ENCODE data around the gene PPP1CA.

PPP1CA gene

DNA sequence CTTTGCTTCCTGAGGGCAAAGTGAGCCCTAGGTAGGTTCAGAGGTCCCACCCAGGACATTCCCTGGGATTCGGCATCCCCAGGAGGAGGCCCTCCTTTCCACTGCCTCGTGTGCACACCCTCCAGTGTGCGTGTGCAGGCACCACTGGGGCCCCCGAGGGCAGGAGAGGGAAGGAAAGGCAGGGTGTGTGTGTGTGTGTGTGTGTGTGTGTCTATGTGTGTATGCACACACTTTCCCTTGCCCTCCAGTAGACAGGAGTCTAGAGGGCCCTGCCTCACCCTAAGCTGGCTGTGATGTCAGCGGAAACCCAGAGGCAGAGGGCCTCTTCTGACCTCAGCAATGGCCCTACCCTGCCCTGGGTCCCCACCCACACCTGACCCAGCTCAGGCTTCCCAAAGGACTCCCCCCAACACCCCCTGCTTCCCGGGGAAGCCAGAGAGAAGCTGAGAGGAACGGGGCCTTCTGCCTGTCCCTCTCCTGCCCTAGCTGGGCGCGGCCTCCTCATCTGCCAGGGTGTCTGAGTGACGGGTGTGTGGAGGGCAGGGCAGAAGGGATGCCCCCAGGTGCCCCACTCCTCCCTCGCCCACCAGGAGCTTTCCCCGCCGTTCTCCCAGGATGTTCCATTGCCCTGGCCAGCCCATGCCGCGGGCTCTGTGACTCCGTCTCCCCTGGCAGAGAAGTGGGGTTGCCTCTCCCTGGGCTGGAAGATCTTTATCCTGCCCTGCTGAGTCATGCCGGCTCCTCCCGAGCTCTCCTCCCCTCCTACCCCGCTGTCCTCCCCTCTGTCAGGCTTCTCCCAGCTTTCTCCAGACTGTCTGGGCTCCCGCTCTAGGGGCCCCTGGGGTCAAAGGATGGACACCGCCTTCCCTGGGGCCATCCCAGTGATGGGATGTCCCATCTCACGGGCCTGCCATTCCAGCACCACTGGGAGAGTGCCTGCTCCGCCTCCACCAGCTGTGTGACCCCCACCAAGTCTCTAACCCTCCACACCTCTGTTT lies 22.3 kb downstream of the PPP1CA start:
- no peak for DNase-seq

DNA sequence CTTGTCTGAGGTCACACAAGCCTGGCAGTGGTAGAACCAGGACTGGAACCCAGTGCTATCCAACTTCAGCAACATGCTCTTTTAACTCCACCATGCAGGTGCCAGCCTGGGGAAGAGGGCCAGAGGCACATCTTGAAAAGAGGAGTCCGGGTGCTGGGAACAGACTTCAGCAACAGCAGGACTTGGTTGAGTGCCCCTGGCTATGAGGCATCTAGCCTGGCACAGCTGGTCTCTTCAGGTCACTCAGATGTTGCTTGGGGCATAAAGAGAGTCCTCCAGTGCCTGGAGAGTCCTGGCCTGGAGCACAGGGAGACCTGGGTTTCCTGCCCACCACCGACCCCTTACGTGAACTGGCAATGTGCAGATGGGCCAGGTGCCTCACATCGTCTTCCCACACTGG lies 23.1 kb downstream of the PPP1CA start:
- no peak for DNase-seq

DNA sequence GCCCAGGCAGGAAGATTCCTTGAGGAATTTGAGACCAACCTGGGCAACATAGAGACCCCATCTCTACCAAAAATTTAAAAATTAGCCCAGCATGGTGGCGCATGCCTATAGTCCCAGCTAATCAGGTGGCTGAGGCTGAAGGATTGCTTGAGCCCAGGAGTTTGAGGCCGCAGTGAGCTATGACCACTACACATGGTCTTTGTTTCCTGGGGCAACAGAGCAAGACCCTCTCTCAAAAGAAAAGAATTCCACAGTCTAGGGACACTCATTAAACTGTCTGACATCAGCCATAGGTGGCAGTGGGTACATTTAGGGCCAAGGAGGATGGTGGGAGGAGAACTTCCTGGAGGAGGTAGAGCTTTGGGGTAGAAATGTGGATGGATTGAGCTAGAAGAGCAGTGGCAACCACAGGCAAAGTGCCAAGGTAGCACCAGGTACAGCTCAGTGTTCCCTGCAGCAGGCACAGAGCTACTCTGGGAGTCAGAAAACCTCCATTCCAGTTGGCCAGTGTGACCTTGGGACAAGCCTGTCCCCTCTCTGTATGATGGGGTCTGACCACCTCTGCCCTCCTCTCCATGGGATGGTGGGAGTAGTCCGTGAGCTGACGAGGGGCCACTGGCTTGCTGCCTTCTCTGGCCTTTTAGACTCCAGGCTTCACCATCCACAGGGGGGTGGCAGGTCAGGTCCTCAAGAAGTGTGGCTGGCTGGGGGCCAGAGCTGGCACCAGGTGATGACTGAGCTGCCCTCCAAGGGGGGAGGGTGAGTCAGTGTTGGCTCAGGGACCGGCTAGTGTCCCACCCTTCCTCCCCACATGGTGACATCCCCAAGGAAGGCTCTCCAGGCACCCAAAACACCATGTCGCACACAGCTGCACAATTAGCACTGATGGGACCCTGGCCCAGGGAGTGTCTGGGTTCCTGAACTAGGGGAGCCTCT lies 24.5 kb downstream of the PPP1CA start:
- DNase-seq: no peak

DNA sequence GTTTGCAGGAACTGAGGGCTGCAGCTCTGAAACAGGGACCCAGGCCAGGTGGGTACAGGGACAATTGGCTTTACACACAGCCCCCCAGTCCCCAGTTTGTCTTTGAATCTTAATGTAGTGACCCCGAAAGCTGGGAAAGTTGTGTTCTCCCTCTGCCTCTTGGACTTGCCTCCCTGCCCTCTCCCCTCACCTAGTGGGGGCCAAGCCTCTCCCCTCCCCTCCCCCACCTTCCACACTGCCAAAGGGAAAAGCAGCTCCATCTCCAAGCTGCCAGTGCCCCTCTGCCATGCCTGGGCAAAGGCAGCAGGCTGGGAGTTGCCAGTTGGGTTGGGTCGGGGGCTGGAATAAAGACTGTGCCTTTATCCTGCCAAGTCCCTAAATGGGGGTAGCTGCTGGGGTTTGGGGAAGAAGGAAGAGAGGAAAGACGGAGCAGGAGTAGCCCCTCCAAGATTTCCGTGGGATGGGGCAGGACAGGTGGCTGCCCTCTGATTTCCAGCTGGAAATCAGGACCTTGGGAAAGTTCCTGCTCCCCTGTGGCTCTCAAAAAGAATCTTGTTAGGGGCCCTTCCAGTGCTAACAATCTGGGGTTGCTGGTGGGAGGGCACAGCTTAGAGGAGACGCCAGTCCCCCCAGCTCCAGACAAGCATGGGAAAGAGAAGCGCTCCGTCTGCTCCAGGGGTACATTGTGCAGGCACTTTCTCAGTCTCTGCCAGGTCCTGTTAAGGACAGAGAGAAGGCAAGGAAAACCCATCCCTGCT lies 25.4 kb downstream of the PPP1CA start:
- DNase-seq: no peak

DNA sequence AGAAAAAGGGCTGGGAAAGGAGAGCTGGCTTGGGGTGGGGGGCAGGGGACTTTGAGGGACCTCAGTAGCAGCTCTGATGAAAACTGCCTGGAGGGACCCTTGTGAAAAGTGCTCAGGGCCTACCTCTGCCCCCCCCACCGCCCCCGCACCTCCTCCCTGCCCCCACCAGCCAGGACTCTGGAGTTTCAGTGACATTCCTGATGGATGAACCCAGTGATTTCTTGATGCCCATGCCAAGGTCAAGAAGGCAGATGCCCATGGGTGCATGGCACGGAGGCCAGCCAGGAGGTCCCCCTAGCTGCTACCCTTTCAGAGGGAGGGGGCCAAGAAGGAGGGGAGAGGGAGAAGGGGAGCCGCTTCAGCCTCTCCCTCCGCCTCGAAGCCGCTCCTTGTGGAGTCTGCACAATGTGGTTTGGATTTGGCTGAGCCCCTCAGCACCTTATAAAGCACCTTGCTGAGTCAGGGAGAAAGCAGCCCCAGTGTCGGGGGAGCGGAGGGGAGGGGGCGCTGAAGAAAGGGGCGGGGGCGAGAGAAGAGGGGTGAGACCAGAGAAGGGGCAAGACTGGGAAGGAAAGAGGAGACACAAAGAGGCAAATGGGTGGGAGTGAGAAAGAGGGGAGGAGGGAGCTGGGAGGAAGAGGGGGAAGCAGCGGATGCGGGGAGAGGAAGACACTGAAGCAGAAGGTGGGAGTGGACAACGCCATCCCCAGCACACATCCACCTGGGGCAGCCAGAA lies 26.2 kb downstream of the PPP1CA start:
- no peak for DNase-seq

DNA sequence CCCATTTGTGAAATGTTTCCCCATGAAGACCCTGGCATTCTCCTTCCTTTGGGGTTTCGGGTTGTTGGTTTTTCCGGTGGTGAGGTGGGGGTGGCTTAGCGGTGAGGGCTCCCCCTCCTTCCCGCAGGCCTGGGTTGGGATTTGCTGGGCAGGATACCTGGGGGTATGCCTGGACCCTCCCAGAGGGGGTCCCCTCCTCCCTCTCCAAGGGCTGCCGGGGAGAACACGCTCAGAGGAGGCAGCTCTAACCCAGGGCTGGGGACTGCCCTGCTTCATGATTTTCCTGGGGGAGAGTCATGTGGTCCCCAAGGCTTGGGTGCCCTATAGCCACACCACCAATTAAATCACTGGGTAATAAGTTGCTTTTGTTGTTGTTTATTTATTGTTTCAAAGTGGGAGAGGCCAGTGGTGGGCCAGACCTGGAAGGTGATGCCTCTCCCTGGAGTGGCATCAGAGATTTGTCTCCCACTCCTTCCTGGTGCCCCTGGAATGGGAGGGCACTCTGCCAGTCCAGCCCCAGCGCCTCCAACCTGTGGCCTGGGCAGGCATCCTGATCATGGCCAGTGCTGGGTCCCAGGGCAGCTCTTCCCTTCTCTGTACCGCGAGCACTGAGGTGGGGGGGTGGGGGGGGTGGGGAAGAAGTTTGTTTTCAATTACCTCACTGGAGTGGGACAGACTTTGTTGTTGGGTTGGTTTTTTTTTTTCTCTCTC lies 26.9 kb downstream of the PPP1CA start:
- DNase-seq: no peak

DNA sequence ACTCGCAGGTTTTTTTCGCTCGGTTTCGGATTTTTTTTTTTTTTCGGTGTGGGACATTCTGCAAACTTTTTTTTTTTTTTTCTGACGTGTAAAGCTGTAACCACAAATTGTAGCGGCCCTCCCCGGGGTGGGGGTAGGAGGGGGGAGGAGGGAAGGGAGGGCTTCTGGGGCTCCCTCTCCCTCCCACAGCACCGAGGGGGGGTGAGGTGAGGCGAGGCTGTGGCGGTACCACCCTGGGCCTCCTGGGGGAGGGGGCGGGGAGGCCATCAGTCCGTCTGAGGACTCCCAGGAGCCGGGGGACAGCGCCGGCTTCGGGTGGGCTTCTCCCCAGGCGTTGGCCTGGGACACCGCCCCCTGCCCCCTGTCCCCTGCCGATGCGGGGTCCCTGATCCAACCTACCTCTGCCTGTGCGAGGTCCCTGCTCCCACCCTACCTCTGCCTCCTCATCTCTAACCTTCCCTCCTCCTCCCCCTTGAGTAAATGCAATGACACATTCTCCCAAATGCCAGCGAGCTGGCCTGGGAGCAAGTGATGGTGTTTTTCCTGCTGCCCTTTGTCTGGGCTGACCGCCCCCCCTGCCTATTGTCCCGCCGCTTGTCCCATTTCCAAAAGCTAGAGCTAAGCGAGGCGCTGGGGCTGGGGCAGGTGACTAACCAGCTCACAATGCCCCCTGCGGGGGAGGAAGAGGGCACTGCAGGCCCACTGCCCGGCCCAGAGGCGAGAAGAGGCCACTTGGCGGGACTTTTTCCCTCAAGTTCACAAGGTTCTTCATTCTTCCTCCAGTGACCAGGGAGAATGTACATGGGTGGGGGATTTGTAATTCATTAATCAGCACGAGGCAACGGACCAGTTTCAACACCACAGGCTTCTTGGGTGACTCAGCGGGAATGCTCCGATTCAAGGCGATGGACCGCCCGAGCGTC lies 27.7 kb downstream of the PPP1CA start:
- DNase-seq: peak; percentile 81

DNA sequence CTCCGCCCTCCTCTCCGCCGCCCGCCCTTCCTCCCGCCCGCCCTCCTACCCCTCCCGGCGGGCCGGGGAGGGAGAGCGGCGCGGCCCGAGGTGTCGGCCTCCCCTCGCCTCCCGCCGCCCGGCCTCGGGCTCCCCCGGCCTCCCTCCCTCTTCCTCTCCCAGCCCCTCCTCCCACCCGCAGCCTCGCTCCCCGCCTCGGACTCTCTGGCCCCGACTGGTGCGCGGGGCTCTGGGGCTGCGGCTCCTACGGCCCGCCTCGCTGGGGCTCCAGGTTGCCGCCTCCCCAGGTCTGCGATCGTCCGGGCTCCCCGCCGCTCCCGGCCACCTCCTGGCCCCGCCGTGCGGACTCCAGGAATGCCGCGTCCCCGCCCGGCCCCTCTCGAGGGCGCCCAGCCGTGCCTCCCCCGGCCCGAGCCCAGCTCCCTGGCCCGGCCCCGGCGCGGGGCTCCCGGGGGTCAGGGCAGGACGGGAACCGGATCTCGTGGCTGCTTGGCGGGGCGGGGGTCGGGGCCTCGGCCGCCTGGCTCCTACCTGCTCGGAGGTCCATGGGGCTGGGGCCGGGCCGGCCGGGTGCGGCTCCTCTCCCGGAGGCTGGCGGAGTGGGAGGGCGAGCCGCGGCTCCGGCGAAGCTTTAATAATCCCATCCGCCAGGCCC lies 28.5 kb downstream of the PPP1CA start, which contains the start of gene CLCF1:
Gene CLCF1 (minus strand): TSS at position 606 of the 655 bp plus-strand sequence. CDS start 59 bp downstream, at position 547.
- peak; percentile 64 for DNase-seq

DNA sequence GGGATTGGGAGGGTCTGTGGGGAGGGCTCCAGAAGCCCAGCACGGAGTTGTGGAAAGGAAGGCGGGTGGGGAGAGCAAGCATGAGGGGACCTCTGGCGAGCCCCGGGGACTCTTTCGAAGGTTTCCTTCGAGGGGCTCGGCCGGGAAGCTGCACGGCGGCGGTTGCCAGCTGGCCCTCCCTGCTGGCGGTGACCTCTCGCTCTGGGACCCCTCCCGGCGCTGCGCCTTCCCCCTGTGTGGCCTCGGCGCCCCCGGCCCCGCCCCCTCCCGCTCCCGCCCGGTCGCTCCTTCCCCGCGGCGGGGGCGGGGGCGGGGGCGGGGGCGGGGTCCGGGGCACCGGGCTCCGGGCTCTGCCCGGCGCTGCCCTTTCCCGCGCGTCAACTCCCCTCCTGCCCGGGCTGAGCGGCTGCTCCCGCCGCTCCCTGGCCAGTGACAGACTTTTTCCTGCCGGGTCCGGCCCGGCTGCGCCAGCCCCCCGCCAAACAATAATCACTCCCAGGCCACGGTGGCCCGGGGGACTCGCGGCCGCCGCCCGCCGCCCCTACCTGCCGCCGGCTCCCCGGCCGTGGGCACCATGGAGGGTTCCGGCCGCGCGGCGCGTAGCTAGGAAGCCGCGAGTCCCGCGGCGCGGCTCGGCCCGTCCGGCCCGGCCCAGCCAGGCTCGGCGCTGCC lies 29.2 kb downstream of the PPP1CA start:
- no peak for DNase-seq

DNA sequence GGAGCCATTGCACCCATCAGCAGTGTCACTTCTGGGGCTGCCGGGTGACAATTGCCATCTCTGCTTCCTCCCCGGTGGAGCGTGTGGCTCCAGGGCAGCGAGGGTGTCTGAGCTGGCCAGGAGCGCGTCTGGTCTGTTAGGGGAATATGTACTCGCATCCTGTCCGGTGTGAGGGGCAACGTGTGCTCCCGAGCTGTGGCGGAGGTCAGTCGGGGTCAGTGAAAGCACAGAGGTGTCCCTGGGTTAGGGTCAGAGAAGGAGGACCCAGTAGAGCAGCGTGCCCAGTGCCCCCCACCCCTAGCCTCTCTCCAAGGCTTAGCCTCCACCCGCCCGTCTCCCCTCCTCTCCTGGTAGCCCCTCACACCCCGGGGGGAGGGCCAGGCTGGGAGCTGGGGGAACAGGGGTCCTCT lies 29.7 kb downstream of the PPP1CA start:
- DNase-seq: no peak

DNA sequence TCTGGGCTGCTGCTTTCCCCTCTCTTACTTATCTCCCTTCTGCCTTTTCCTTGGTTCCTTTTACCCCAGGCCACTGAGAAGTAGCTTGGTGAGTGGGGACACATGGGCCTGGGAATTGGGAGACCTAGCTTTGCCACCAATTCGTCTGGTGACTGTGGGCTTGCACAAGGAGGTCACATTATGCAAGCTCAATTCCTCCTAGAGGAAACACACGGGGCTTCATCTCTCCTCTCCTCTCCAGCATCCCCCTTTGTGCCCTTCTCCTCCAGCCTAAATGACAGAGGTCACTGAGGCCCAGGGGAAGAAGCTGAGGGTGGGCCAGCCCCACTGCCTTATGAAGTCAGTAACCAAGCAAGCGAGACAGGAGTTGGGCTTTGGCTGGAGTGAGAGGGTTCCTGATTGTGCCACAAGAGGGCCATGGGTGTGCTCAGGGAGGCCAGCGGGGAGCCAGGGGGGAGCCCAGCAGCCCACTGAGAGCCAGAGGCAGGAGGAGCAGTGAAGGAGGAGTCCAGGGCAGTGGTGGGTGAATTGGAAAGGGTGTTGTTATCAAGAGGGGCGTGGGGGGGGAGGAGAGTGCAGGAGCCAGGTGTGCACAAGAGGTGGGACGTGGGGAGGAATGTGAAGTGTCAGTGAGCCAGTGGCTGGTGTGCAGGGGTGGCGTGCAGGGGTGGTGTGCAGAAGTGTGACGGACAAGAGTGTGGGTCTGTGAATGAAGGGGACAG lies 30.3 kb downstream of the PPP1CA start:
- DNase-seq: peak; percentile 49

DNA sequence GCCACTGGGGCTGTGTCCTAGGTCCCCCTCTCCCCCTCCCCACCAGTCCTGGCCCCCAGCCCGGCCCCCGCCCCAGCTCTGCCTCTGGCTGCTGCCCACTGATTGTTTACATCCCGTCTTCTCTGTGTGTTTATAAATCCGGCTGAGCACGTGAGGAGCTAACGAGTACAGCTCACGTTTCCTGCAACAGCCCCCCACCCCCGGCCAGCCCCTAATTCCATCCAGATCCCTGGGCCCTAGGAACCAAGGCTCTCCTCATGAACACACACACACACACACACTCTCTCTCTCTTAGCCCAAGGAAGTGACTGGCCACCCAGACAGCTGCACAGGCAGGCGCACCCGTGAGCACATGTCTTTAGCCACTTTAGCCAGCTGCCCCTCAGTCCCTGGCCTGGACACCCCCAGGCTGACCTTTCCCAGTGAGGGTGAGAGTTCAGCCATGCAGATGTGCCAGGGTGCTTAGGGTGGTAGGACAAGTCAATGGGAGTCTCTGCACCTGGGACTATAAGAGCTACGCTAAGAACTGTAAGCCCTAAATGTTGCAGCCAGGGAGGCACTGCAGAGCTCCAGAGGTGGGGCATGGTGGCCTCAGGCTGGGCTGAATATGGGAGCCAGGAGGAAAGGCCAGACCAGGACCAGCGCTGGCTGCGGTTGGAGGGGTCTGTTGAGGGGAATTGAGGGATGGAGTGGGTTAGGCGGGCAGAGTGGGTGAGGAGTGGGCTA lies 31.1 kb downstream of the PPP1CA start:
- no peak for DNase-seq

DNA sequence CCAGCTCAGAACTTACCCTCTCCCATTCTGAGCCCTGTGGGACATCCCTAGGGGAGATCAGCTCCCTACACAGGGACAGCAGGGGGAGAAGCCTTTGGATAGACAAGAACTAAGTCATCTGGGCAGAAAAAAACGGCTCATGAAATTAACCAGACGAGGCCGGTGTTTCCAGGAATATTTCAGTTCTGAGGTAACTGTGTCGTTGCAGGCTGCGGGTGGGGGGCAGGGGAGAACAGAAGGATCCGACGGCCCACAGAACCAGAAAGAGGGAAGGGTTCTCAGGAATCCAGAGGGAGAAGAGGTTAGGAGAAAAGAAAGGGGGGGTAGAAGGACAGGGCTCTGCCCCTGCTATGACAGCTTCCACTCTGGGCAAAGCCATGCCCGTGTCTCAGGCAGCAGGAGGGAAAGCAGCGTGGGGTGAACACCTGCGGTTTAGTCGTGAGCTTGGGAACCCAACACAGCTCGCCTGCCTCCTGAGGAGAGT lies 31.8 kb downstream of the PPP1CA start:
- no peak for DNase-seq

DNA sequence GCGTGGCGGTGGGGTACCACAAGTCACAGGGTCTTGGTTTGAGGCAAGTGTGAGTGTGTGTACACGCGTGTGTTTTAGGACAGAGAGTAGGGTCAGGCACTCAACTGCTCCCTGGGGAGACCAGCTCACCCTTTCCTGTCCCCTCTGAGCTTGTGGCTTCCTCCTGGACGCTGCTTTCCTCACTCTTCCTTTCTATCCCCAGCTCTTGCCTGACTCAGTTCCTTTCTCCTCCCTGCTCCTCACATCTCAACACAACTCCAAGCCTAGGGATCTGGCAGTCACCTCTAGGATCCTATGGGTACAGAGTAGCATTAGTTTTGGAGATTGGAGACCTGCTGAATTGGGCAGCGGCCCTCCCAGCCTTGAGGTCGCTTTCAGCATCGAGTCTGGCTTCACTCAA lies 32.4 kb downstream of the PPP1CA start:
- DNase-seq: no peak

DNA sequence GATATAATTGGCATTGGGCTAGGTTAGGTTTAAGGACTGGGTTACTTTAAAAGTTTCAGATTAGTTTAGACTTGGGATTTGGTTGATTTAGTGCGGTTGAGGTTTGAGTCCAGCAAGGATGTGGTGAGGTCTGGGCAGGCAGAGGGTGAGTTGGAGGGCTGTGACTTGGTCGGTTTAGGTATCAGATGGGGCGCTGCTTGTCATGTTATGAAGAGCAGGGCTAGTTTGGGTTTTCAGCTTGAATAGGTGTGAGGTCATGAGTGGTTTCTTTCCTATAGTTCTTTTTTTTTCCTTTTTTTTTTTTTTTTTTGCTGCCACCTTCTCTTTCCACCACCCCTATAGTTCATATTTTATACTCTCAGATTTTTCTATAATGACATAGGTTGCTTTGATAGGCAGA lies 33.0 kb downstream of the PPP1CA start:
- DNase-seq: no peak

DNA sequence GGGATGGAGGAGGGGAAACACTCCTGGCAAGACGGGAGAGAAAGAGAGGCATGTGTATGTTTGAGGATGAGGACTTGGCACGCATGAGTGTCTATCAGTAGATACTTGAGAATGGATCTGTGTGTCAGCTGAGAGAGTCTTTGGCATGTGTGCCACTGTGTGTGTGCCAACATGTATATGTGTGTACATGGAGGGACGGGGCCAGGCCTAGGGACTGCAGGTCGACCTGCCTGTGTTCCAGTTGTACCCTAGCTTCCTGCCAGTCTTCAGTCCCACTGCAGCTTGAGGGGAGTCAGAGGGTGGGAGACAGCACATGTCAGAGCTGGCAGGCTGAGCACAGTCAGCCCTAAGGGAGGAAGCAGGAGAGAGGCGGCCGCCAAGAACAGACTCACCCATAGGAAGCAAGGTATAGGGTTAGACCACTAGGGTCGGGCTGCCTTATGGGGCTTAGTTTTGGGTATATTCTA lies 33.9 kb downstream of the PPP1CA start:
- no peak for DNase-seq

Measured in activated T-cell treated with anti-CD3 and anti-CD28 coated beads, Interleukin-2, amount 50 U/mL, for 1 hour (primary cell).